Medulla oblongata (tissue), 1 donor: ENCODE measurements around the gene HIGD1A.
A peak's percentile ranks its signal among the peaks of the same experiment; 100 is the strongest.

ENCODE experiments used
- DNase-seq: peaks from one replicate; pipeline ENCODE4 v3.0.0-alpha.2; 2015; ENCODE audit errors: extremely low spot score

The HIGD1A gene

DNA sequence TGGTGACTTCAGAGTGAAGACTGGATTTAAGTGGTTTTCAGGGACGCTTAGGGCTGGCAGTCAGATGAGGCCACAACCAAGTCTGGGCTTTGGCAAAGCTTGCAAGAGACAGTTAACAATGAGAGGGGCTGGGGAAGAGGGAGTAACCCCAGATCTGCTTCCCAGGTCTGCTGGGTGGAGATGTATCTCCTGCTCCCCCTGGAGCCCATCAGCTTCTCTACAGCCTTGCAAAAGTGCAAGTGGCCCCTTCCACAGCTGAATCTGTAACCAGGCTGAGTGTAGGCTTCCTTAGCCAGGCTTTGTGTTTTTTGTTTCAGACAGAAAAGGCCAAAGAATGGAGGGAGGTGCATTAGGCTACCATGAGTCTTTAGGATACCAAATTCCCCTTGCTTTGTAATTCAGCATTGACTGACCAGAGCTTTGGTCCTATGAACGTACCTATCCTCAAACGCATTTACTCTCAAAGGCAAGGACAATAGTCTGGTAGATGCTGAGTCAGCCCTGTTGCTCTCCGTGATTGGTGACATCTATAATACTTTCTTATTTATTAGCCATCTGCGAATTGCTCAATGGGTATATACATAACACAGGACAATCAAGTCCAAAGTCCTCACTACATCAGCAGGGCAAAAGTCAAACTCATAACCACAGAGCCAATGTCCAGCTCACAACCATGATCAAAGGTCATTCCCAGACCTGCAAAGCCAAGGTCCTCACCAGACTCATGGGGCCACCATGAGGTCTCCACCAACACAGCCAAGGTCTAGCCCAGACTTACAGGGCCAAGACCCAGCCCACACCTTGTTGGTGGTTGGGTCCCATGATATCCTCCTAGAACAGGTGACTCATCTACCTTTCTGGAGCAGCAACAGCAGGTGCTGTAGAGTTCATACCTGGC is 48.4 kb downstream of the HIGD1A start:
- peak; percentile 65 for DNase-seq

DNA sequence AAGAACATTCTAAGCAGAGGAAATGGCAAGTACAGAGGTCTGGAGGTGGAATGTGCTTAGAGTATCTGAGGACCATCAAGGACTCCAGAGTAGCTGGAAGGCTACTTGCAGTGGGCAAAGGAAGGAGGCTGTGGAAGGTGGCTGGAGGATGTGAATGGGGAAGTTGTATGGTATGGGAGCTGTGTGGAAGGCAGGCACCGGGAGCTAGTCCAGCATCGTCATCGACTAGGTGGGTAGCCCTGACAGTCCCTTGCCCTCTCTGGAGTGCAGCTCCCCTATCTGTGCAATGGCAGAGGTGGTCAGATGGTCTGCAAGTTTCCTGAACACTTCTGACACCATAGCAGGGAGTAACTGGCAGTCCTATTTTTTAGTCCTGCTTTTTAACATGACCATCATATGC is 50.5 kb downstream of the HIGD1A start:
- DNase-seq: no peak

DNA sequence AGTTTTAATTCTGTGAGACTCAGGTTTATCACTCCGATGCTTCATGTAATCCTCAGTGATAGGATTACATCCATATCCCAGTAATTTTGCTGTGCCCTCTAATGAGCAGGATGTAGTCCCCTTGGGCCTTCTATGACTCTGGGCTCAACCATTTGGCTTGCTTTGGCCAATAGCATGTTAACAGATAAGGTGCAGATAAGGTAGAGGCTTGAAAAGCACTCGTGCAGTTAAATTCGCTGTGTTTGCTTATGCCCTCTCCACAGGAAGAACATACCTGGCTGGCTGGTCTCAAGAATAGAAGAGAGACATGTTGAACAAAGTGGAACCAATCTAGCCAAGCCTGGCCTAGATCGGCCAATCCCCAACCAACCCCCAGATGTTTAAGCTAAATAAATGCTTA is 51.3 kb downstream of the HIGD1A start:
- DNase-seq: no peak

DNA sequence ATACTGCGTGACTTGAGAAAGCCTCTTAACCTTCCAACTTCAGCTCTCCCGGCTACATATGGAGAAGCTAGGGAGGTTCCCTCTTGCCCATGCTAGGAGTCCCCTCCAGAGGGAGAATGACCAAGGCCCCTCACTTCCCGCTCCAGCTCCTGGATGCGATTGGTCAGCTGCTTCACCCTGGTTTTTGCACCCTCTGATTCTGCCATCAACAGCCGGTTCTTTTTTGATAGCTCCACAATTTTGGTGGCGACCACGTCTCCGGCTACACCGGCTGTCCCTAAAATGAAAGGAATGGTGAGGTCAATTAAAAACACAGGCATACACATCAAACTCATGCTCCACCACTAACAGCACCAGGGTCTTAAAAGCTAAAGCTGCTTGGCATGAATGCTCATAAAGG is 51.8 kb downstream of the HIGD1A start:
- DNase-seq: no peak

DNA sequence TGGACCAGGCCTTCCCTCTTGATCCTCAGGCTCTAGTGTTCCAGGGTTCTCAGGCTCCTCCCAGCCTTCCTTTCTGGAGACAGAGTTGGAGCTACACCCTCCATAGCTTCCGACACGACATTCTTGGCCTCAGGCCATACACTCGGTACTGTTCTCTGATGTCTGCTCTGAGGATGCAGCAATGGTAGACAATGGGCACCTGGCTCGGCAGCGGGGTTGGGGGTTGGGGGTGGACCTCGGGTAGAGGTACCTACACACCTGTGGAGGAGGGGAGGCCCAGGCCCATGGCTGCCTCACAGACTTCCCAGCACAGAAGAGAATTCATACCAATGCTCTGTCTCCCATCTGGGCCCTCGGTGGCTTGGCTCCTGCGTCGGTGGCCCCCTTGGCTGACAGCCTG is 52.7 kb downstream of the HIGD1A start:
- DNase-seq: no peak

DNA sequence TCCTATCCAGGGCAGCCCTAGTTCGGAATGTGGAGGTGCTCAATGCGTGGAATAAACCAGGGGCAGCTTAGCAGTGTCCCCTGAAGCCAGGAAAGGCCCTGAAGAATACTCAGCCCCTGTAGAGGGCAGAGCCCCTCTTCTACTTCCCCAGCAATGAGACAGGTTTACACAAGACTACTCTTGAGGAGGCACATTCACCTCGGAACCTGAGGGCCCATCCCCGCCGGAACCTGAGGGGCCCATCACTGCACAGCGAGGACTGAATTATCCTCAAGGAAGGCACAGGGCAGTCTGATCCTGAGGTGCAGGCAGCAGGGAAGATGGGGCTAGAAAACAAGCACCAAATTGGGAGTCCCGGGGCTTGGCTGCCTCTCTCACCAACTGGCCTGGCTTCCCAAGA is 53.5 kb downstream of the HIGD1A start:
- DNase-seq: no peak

DNA sequence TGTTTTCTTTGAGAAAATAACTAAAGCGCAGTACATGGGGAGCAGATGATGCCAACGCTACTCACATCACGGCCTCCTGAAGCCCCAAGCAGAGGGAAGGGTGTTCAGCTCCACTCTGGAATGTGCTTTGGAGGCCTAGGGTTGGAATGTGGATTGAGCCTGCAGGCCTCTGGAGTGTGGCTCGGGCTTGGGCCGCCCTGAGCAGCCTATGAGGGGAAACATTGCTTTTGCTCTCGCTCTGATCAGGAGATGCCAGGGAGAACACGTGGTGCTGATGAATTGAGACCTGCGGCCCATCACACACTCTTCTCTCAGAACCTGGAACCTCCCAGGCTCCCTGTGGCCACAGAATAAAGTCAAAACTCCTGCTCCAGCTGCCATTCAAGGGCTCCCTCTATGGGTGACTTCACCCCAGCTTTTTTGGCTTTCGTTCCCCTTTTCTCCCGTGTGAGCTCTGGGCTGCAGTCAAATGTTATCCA is 54.5 kb downstream of the HIGD1A start:
- DNase-seq: peak; percentile 87

DNA sequence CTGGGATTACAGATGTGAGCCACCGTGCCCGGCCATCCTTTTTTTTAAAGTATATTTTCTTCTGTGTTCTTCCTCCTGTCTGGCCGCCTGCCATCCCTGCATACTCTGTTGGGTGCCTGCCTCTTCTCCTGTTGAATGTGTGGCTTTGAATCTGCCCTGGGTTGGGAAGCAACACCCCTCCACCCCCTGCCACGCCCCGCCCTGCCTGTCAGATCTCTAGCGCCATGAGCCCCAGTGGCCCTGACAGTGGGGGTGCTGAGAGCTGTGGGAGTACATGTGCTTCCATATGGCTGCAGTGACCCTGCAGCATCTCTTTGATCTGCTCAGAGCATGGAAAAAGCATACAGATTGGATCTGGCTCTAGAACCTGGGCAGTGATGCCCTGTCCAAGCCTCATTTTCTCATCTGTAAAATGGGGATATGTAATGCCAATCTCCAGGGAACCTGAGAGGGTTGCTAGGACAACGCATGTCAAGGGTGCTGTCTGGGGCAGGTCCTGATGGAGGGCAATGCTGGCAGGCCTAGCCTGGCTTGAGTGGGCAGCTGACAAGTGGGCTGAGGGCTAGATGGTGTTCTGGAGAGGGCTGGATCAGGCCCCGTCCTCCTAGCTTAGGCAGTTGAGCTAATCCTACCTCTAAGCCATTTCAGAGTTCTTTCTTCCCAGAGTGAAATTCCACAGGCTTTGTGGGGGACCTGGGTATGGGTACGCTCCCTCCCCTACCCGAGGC is 55.1 kb downstream of the HIGD1A start:
- DNase-seq: no peak

DNA sequence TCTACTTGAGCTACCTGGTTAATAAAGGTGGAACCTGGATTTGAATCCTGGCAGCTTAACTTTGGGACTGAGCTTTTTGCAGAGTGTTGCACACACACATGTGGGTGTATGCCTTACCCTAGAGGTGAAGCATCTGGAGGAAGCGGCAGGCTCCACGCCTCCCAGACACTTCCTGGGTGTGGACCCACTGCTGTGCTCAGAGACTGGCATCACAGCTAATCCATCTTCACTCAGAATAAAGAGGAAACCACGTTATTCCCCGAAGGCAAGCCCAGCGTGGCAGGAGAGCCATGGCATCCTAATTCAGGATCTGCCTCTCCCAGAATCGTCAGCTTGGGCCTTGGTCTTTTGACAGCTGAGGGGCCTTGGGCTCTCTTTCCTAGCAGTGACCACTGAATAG is 56.7 kb downstream of the HIGD1A start:
- no peak for DNase-seq

DNA sequence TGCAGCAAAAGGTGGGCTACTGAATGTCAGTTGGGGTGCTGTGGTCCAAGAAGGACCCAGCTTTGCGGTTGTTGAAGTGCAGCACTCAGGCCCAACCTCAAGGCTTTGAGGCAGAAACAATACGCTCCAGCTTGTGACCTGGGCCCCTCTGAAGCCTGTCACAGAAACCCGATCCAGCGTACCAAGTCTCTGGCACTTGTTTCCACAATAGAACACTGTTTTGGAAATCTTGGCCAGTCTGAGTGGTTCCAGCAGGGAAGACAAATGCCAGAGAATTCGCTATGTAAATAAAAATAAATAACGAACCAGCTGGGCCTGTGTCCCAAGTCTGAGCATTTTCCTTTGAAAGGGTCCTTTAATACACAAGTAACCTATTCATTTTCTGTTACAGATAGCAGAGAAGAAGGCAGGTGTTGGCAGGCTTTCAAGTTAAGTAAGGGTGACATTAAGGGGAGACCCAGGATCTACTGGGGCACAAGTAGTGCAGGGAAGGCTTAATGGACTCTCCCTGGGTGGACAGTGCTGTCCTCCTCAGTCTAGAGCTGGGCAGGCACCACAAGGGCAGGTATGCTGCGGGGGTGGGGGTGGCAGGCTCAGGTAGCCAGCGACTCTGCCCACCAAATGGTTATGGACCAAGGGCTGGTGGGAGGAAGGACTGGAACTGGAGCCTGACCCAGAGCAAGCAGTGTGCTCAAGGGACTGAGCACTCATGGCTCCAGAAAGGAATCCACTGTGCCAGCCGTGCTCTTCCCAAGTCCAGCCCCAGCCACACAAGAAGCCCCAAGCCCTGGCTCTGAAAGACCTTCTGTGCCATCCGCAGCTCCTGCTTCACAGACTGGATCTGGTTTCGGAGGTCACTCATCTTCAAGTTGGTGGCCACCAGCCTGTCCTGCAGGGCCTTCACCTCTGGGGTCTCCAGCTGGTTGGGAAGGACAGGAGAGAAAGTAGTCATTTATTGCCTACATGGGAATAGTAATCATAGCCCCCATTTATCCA is 57.5 kb downstream of the HIGD1A start:
- peak; percentile 88 for DNase-seq

DNA sequence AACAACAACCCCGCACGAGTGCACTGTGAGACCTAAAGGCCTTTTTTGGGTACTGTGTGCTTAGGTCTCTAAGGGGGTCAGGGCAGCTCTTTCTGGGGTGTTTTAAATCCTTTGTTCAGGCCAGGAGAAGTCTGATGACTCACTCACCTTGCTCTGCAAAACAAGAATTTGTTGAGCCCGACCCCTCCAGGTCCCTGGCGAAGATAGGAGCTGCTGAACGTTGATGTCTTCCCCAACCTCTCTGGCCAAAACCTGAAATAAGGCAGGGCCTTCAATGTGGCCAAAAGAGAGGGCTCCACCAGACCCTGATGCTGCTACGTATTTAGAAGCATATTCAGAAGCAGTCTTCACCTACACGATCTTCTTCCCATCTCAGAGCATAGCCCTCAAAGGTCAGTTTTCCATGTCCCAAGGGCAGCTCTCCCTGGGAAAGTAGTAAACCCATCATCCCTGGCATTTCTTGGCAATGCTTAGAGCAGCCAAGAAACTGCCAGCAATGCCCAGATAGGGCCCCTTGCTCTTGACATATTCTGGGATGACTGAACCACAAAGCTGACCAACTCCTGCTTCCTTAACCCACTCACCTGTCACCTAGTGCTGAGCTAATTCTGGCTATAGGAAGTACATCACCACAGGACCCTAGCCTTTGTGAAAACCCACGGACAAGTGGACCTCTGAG is 58.4 kb downstream of the HIGD1A start:
- peak; percentile 34 for DNase-seq

DNA sequence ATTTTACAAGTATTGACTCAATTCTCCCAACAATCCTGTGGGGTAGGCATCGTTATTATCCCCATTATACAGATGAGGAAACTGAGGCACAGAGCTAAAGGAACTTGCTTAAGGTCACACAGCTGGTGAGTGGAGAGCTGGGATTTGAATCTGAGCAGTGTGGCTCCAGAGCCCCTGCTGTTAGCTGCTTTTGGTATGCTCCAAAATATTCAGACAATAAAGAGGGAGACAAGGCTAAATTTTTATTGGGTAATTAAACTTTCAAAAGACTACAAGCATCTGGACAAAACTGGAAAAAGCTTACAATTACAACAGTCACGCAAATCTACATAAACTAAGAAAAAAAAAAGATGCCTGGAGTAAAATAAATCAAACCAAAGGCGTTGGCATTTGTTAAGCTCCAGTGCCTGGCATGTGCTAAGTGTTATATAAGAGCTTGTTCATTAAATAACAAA is 59.0 kb downstream of the HIGD1A start:
- no peak for DNase-seq

DNA sequence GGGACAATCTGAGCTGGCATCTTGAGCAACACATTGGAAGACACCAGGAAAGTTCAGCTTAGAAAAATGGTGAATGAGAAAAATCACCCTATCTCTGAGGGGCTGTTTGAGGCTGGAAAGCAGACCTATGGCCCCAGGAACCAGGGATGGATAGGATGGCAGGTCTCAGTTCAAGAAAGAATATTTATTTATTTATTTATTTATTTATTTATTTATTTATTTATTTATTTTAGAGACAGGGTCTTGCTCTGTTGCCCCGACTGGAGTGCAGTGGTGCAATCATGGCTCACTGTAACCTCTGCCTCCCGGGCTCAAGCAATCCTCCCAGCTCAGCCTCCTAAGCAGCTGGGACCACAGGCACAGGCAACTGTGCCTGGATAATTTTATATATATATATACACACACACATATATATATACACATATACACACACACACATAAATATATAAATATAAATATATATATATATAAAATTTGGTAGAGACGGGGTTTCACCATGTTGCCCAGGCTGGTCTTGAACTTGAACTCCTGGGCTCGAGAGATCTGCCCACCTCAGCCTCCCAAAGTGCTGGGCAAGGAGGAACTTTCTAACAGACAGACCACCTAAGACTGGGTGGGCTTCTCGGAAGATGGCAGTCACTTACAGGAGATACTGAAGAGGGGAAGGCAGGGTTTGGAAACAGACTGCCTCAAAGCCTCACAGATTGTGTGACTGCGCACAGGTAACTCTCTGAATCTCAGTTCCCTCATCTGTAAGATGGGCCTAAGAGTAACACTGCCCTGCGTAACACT is 60.9 kb downstream of the HIGD1A start:
- no peak for DNase-seq

DNA sequence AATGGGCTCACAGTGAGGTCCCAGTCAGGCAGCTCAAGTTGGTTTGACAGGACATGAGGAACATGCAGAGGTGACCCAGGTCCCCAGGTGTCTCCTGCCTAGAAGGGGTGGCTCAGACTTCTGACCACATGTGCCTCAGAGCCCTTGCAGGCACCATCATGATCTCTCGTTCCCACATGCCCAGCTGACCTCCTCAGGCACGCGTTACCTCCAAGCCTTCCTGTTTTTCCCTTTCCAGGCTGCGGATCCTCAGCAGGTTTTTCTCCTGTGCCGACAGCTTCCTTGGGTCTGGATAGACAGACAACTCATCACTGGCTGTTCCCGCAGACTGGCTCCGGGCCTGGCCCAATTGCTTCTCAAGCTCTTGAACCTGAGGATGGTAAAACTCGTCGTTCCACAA is 61.6 kb downstream of the HIGD1A start:
- no peak for DNase-seq

DNA sequence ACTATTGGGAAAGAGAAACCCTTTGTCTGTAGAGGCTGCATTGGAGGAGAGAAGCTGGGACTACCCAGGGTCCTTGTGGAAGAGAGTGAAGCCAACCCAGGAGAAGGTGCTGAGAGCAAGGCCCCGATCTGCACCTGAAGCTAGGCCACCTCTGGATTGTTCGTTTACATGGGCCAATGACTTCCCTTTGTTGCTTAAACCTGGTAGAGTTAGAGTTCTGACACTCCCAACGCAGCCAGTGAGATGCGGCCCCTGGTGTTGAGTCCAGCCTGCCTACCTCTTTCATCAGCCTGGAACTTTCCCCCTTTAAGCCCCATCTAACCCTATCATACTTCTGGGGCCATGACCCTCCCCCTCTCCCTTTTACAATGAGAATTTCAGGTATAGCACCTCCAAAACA is 62.0 kb downstream of the HIGD1A start:
- DNase-seq: no peak

DNA sequence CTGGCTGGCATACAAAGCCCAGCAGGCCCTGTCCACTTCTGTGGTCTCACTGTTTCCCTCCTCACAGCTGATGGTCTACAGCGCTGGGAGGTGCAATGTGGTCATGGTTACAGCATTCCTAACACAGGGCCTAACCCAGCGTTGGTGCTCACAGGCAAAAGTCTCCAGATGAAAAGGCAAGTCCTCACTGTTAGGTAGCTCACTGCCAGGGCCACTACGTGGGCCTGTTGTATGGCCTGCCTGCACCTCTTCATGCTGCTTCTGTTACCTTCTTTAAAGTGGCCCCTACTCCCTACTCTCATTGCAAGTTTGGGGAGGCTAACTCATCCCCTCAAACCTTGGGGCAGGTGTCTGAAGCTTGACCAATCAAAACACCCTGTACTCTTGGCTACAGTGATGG is 62.5 kb downstream of the HIGD1A start:
- DNase-seq: no peak

DNA sequence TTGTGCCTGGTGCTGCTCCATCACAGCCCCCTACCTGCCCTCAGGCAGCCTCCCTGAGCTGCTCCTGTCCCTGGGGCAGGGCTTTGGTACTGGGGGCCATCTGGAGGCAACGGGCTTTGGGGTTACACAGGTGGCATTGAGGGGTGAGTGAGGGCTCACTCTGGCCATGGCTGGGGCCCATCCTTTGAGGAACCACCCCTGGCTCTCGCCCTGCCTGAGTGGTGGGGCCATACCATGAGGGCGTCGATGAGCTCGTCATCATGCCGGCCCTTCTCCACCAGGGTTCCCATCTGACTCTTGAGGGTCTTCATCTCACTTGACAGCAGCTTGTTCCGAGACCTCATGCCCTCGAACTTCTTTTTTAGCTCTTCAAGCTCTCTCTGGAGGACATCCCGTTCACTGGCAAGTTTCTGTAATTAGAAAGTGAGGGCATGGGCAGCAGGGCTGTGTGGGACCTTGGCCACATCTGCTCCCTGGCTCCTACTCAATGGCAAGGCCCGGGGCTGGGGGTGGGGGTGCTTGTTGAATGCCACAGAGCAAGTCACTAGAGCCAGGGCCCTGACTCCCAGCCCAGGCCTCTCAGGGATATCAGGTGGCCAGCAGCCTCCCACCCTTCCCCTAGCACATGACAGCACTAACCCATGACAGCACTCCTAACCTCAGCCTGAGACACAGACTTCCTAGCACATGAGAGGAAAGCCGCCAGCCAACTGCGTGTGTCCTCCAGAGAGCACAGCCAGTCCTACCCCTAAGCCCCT is 64.7 kb downstream of the HIGD1A start:
- peak; percentile 93 for DNase-seq

DNA sequence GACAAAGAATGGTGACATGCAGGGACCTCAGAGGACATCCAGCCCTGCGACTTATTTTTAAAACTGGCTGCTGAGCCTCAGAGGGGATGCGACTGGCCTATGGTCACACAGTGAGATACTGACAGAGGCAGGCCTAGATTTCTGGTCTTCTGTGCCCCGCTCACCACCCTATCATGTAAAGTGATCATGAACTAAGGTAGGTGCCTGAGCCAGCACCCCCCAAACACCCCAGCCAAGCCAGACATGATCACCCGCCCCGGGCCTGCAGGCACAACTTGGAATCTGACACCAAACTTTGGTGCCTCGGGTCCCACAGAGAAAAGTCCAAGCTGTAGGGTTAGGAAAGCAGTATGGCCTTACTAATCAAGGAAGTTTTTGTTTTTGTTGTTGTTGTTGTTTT is 67.8 kb downstream of the HIGD1A start:
- no peak for DNase-seq

DNA sequence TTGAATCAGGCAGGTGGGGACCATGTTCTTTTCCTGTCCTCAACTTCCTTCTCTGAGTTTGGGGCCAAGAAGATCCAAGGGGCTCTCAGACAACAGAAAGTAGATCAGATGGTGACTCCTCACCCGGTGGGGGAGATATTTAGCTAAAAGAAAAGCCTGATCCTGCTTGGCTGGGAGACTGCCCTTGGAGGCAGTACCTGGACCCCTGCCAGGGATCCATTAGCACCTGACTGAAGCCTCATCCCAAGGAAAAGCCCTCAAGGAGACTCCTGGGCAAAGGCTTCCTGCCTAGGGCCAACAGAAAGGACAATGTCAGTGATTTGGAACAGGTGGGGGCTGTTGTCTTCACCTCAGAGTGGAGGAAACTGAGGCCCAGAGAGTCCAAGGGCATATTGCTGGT is 68.2 kb downstream of the HIGD1A start:
- DNase-seq: no peak

DNA sequence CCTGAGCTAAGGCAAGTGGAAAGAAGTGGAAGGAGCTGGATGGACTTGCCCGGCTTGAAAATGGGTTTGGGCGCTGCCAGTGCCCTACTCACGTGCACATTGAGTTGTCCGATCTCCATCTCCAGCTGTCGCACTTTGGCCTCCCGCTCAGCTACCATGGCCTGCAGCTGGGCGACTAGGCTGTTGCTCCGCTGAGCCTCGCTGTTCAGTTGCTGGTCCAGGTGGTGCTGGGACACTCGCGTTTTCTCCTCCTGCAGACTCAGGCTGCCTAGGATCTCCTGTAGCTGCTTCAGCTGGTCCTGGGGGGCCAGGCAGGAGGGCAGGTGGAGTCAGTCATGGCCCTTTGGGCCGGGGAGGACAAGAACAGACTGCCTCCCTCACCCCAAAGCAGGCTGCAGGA is 68.7 kb downstream of the HIGD1A start:
- DNase-seq: no peak
